Endothelial cell (in vitro differentiated cells): ENCODE data around the gene TBX10. TPM values are rescaled to one million over a fixed set of nuclear protein-coding genes. Genes with fewer than 3 reads are reported as not detected.

Experiments
- DNase-seq: peaks from one replicate; pipeline ENCODE4 v3.0.0; 2021; ENCODE audit warnings: low spot score
- H3K27ac Mint-ChIP-seq: one replicate; pipeline ENCODE4 v1.8.0; 2021; ENCODE audit warnings: mixed read lengths, inconsistent platforms; ENCODE audit not compliant: unreplicated experiment
- H3K27me3 Mint-ChIP-seq: one replicate; pipeline ENCODE4 v1.8.0; 2021; ENCODE audit warnings: mild to moderate bottlenecking, moderate library complexity, mixed read lengths, inconsistent platforms; ENCODE audit not compliant: unreplicated experiment
- H3K36me3 Mint-ChIP-seq: one replicate; pipeline ENCODE4 v1.8.0; 2021; ENCODE audit warnings: mild to moderate bottlenecking, low read depth, mixed read lengths, inconsistent platforms; ENCODE audit not compliant: unreplicated experiment
- H3K4me1 Mint-ChIP-seq: one replicate; pipeline ENCODE4 v1.8.0; 2021; ENCODE audit warnings: mild to moderate bottlenecking, mixed read lengths, inconsistent platforms; ENCODE audit not compliant: unreplicated experiment
- H3K4me3 Mint-ChIP-seq: one replicate; pipeline ENCODE4 v1.8.0; 2021; ENCODE audit warnings: mild to moderate bottlenecking, mixed read lengths, inconsistent platforms; ENCODE audit not compliant: unreplicated experiment
- H3K9me3 Mint-ChIP-seq: one replicate; pipeline ENCODE4 v1.8.0; 2021; ENCODE audit warnings: mixed read lengths, inconsistent platforms; ENCODE audit not compliant: unreplicated experiment
- total RNA-seq: library from RNA; stranded (reverse); fragmentation: NEBNext Ultra II Directional; extraction: Animal tissue kit (Norgen Biotek cat#: 25700); gene quantifications from one replicate; pipeline ENCODE4 v1.2.1, GENCODE V29; 2021; ENCODE audit not compliant: unreplicated experiment
- TF ChIP-seq, protein P1 (sequence below): fragments of 200-600 bp; sonication (generic); IDR thresholded peaks from one replicate; pipeline ENCODE4 v1.5.0; 2021; ENCODE audit warnings: antibody characterized with exemption; ENCODE audit not compliant: unreplicated experiment

The TBX10 gene
- total RNA-seq, 1 donor from 2014 or later: not detected

DNA sequence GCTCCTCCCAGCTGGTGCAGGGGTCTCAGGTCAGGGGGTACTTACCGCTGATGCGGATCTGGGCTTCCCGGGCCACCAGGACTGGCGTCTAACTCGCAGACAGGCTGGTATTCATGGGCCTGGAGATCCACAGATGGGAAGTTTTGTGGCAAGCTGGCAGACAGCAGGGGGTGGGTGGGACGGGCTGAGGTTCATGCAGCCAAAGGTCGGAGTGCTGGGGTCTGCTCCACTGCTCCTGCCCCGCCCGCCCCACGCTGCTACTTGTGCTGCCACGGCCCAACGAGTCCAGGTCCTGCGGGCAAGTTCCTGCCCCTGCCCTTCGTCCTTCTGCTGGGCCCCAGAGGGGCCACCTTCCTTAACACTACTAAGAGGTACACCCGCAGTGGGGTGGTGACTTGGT is 7.9 kb upstream of the TBX10 start:
- H3K4me3 Mint-ChIP-seq: no peak overlapping the region
- H3K27ac Mint-ChIP-seq: no peak overlapping the region
- peaks cover 10% of the 10 kb centered on the region for H3K27me3 Mint-ChIP-seq
- no peaks in the 10 kb centered on the region for H3K9me3 Mint-ChIP-seq
- no peaks in the 10 kb centered on the region for H3K4me1 Mint-ChIP-seq
- TF ChIP-seq, protein P1, sequence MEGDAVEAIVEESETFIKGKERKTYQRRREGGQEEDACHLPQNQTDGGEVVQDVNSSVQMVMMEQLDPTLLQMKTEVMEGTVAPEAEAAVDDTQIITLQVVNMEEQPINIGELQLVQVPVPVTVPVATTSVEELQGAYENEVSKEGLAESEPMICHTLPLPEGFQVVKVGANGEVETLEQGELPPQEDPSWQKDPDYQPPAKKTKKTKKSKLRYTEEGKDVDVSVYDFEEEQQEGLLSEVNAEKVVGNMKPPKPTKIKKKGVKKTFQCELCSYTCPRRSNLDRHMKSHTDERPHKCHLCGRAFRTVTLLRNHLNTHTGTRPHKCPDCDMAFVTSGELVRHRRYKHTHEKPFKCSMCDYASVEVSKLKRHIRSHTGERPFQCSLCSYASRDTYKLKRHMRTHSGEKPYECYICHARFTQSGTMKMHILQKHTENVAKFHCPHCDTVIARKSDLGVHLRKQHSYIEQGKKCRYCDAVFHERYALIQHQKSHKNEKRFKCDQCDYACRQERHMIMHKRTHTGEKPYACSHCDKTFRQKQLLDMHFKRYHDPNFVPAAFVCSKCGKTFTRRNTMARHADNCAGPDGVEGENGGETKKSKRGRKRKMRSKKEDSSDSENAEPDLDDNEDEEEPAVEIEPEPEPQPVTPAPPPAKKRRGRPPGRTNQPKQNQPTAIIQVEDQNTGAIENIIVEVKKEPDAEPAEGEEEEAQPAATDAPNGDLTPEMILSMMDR: no peak
- peaks cover 6% of the 10 kb centered on the region for H3K36me3 Mint-ChIP-seq
- DNase-seq: no peak

DNA sequence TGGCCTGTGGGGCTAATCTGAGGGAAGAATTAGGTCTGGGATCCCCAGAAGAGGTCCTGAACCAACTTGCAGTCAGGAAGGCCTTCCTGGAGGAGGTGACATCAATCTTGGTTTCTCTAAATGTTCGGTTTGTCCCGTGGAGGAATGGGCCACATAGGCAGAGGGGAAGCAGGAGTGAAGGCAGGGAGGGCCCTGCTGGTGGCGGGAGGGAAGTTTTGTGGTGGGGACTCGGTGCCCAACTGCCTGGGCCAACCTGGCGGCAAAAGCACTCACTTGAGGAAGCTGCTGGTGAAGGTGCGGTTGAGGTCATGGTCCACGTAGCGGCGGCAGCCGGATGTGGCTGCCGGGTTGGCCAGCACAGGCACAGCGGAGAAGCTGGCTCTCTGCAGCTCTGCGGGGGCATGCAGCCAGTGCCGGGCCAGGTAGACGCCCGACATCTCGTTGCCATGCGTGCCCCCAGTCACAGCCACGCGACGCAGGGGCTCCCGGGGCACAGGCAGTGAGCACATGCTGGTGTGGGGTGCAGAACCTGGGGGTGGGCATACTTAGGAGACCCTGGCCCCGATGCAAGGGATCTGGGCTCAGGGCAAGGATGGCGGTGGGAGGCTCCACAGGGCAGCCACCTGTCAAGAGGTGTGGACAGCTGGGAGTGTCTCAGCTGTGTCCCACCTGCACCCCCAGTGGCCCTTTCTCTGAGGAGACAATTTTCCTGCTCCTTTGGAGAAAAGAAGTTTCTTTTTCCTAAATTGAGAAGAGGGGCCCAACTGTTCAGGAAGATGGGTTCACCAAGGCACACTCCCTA is 7.2 kb upstream of the TBX10 start:
- no peak overlapping the region for H3K27ac Mint-ChIP-seq
- TF ChIP-seq, protein P1: no peak
- H3K27me3 Mint-ChIP-seq: peaks cover 11% of the 10 kb centered on the region
- DNase-seq: no peak
- H3K4me3 Mint-ChIP-seq: peak overlapping the region; percentile 59
- peaks cover 6% of the 10 kb centered on the region for H3K36me3 Mint-ChIP-seq
- H3K9me3 Mint-ChIP-seq: no peaks in the 10 kb centered on the region
- H3K4me1 Mint-ChIP-seq: no peaks in the 10 kb centered on the region

DNA sequence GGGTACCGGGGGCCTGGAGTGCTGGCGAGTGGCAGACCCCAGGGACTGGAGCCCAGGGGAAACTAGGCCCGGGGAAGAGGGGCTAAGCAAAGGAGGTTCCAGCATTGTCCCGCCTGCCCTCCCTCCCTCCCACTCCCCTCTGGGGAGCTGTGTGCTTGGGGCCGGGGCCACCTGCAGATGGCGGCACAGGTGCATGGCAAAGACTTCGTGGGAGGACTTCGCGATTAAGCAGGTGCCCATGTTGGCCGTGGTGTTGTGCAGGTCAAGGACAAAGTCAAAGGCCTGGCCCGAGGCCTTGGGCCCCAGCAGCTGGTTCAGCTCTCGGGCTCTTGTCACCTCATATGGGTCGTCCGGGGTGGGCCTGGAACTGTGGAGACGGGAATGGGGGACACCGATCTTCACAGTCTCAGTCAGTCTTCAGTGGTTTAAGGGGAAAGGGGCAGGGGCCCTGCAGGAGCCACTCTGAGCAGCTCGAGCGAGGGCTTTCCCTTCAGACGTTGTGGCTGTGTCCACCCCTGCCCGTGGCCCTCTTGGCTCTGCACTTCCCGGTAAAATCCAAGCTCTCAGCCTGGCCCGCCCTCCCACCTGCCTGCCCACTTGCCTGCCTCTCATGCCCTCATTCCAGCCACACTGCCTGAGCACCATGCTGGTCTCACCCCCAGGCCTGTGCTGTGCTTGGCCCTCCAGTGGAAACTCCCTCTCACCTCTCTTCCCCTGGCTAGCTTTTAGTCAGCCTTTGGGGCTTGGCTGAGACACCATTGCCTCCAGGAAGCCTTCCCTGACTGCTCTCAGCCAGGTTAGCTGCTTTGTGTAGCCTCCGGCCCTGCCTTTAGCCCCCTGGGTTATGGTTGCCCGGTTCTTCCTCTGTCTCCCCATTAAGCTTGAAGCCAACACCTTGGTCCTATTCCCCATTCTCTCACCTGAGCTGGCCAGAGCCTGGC is 6.2 kb upstream of the TBX10 start:
- no peak overlapping the region for H3K27ac Mint-ChIP-seq
- no peaks in the 10 kb centered on the region for H3K4me1 Mint-ChIP-seq
- H3K9me3 Mint-ChIP-seq: no peaks in the 10 kb centered on the region
- peaks cover 9% of the 10 kb centered on the region for H3K27me3 Mint-ChIP-seq
- DNase-seq: no peak
- H3K36me3 Mint-ChIP-seq: peaks cover 6% of the 10 kb centered on the region
- TF ChIP-seq, protein P1: no peak
- peak overlapping the region; percentile 59 for H3K4me3 Mint-ChIP-seq

DNA sequence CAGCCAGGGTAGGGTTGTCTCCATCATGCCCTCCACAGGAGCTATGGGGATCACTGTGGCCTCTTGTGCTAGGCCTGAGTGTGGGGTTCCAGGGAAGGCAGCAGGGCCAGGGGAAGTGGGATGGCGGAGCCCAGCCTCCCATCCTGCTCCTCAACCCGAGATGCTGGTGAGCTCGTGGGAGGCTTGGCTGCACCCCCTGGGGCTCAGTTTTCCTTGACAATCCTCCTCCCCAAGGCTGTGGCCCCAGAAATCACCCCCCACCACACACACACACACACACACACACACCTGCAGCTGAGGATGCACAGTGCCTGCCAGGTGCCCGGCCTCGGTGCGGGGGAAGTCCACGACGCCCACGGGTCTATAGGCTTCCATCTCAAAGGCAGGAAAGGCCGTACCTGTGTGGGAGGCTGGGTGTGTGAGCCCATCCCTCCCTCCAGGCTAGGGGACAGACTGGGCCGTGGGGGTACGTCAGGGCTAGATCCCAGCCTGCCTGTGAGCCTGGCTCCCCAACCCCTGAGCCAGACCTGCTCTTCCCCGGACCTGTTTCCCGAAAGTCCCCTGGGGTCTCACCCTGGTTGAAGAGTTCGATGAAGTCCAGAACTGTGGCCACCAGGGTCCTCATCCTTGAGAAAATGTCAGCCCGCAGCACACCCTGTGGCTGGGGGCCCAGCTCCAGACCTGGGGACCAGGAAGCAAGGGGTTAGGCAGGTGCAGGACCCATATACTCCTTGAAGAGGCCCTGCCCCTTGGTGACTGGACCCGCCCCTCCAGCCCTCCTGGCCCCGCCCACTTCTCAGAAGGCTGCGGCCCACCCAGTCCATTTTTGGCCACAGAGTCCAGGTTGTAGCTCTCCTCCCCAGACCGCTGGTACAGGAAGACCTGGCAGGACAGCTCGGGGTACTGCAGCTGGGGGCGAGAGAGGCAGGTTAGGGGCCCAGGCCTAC is 5.2 kb upstream of the TBX10 start:
- Mint-ChIP-seq H3K27ac (no peak overlapping the region), H3K36me3 (peaks cover 6% of the 10 kb centered on the region), H3K4me3 (no peak overlapping the region), H3K27me3 (peaks cover 7% of the 10 kb centered on the region), H3K9me3 (no peaks in the 10 kb centered on the region), H3K4me1 (no peaks in the 10 kb centered on the region)
- TF ChIP-seq, protein P1: no peak
- DNase-seq: no peak
